Keratinocyte (primary cell): Measurements from ENCODE around the gene VAMP4. TPM values are rescaled to one million over a fixed set of nuclear protein-coding genes. Genes with fewer than 3 reads are reported as not detected.

Source experiments
- DNase-seq: peaks from one replicate; pipeline ENCODE4 v3.0.0-alpha.2; 2011; ENCODE audit warnings: low read depth, missing footprints, low spot score
- FAIRE-seq: peaks from 2 replicates; lab custom pipeline; 2011; peaks lifted over from hg19 to GRCh38; lab: Jason Lieb, UNC
- H2AFZ ChIP-seq: 2 replicates; pipeline ENCODE4 v1.6.0; 2012; ENCODE audit warnings: low read length, control low read depth, inconsistent platforms; ENCODE audit not compliant: control insufficient read depth
- H3K27ac ChIP-seq: 2 replicates; pipeline ENCODE4 v1.5.1; 2011; ENCODE audit warnings: low read length; ENCODE audit not compliant: control insufficient read depth, insufficient read depth
- H3K27me3 ChIP-seq: 3 replicates; pipeline ENCODE4 v1.6.0; 2011; ENCODE audit warnings: low read length; ENCODE audit not compliant: control insufficient read depth, insufficient read depth; ENCODE audit errors: extremely low read depth
- H3K36me3 ChIP-seq, 2 experiments: 2 replicates in 1 of 2; 3 replicates in 1 of 2; pipeline ENCODE4 v1.5.1; 2011; ENCODE audit warnings: low read length in 2 of 2, mild to moderate bottlenecking in 1 of 2; ENCODE audit not compliant: control insufficient read depth in 2 of 2, insufficient read depth in 2 of 2; ENCODE audit errors: extremely low read depth in 1 of 2
- H3K4me1 ChIP-seq: 3 replicates; pipeline ENCODE4 v1.5.1; 2011; ENCODE audit warnings: low read length; ENCODE audit not compliant: control insufficient read depth, insufficient read depth; ENCODE audit errors: extremely low read depth
- H3K4me2 ChIP-seq: 3 replicates; pipeline ENCODE4 v1.6.0; 2011; ENCODE audit warnings: low read depth, low read length; ENCODE audit not compliant: control insufficient read depth, insufficient read depth; ENCODE audit errors: extremely low read depth
- H3K4me3 ChIP-seq, 3 experiments: fragments of 200-600 bp in 1 of 3; sonication (generic) in 1 of 3; 2 replicates in 2 of 3; 3 replicates in 1 of 3; pipeline ENCODE4 v1.5.1; 2011 to 2016; ENCODE audit warnings: low read length in 3 of 3, mild to moderate bottlenecking in 3 of 3, control low read depth in 2 of 3, inconsistent platforms in 1 of 3, low read depth in 1 of 3, mixed read lengths in 1 of 3, mixed run types in 1 of 3, moderate library complexity in 1 of 3; ENCODE audit not compliant: control insufficient read depth in 2 of 3, insufficient read depth in 2 of 3; ENCODE audit errors: extremely low read depth in 1 of 3
- H3K79me2 ChIP-seq: 2 replicates; pipeline ENCODE4 v1.6.0; 2012; ENCODE audit warnings: low read length; ENCODE audit not compliant: control insufficient read depth, insufficient read depth
- H3K9ac ChIP-seq: 3 replicates; pipeline ENCODE4 v1.6.0; 2011; ENCODE audit warnings: low read length; ENCODE audit not compliant: control insufficient read depth, insufficient read depth; ENCODE audit errors: extremely low read depth
- H3K9me1 ChIP-seq: 3 replicates; pipeline ENCODE4 v1.6.0; 2011; ENCODE audit warnings: low read length; ENCODE audit not compliant: control insufficient read depth, insufficient read depth; ENCODE audit errors: extremely low read depth
- H3K9me3 ChIP-seq: 2 replicates; pipeline ENCODE4 v1.5.1; 2012; ENCODE audit warnings: low read depth, low read length; ENCODE audit not compliant: control insufficient read depth
- H4K20me1 ChIP-seq: 3 replicates; pipeline ENCODE4 v1.6.0; 2011; ENCODE audit warnings: low read length; ENCODE audit not compliant: control insufficient read depth, insufficient read depth; ENCODE audit errors: extremely low read depth
- EZH2 ChIP-seq: IDR thresholded peaks from one replicate; pipeline ENCODE4 v1.6.1; 2012; ENCODE audit warnings: inconsistent platforms, mild to moderate bottlenecking, low read length, moderate library complexity
- dilution Hi-C: fragments of 300-500 bp; cut with MboI; formaldehyde crosslinking; loops from one replicate; pipeline ENCODE4 v1.7.0; 2020; ENCODE audit warnings: low sequenced_read_pairs; ENCODE audit not compliant: extremely low pct_ligation_motif_present
- polyA plus RNA-seq, 5 experiments: library from polyadenylated mRNA; depleted of rRNA in 3 of 5; stranded (reverse) in 3 of 5; stranded (forward) in 1 of 5; unstranded in 1 of 5; fragments of >200 nt; gene quantifications; 1 replicate in 1 of 5; 2 replicates in 3 of 5; 3 replicates in 1 of 5; pipeline versions ENCODE4 v1.2.1 to v1.2.3, GENCODE V29; 2011 to 2012; ENCODE audit warnings: missing spikeins in 2 of 5, low read depth in 1 of 5, low replicate concordance in 1 of 5
- TF ChIP-seq, protein P1 (sequence below), 3 experiments: IDR thresholded peaks in 1 of 3; conservative IDR thresholded peaks in 1 of 3; optimal IDR thresholded peaks in 1 of 3; 2 replicates in 2 of 3; 3 replicates in 1 of 3; pipeline versions ENCODE3 to v1.5.1; 2011; ENCODE audit warnings: low read length in 3 of 3, mild to moderate bottlenecking in 3 of 3, moderate library complexity in 2 of 3, control low read depth in 1 of 3, inconsistent platforms in 1 of 3; ENCODE audit not compliant: insufficient read depth in 2 of 3; ENCODE audit errors: extremely low read depth in 1 of 3

The VAMP4 gene
- polyA plus RNA-seq, 1 donor (not counting 4 experiments of a cell fraction or from before 2014, with no cell fraction given) = 12.7 TPM

DNA sequence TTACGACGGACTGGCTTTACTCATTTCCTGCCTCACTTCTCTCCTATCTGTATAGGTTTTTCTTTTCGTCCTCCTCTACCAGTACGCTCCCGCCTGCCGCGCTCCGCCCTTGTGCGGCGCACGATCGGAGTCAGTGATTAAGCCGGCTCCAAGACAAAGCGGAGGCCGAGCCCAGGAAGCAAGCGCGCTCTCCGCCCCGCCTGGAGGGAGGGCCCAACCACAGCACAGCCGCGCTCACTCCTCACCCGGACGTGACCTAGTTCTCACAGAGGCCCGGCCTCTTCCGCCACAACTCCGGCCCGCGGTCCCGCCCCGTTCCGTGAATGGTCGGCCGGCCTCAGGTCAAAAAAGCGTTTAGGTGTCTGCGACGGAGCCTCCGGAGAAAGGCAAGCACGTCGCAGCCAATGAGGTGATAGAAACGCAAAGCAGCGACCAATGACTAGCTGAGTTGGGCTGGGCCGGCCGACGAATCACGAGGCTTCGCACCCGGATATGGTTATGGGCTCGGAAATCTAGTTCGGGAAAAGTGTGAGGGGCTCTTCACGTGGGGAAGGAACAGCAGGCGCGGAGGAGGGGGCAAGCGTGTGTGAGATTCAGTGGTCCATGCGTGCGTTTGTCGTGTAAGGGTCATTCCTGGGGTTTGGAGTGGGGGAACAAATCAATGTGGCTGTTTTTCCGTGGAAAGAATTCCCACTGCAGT is 39.5 kb upstream of the VAMP4 start, which contains the start of gene METTL13:
METTL13 (plus strand) TSS at position 485 of the 700 bp plus-strand sequence. CDS start 308 bp downstream, outside the sequence.
- Histone ChIP-seq H3K4me2 (peak within 1 kb of the TSS; percentile 92), H3K27ac (peak within 1 kb of the TSS; percentile 94), H3K4me1 (peaks cover 17% of the 10 kb centered on the region), H3K36me3 (peaks cover 12 to 24% of the 10 kb centered on the region in 2 experiments), H3K79me2 (peaks cover 45% of the 10 kb centered on the region), H4K20me1 (no peaks in the 10 kb centered on the region), H3K9me3 (no peaks in the 10 kb centered on the region), H3K9me1 (no peaks in the 10 kb centered on the region), H2AFZ (peak within 1 kb of the TSS; percentile 91), H3K9ac (peak within 1 kb of the TSS; percentile 91), H3K4me3 (peak within 1 kb of the TSS; percentile 80 to 96 (median 91)), H3K27me3 (no peaks in the 10 kb centered on the region)
- peak; percentile 80 for DNase-seq
- FAIRE-seq = peak; percentile 78
- TF ChIP-seq EZH2 = no peak
- TF ChIP-seq, protein P1, sequence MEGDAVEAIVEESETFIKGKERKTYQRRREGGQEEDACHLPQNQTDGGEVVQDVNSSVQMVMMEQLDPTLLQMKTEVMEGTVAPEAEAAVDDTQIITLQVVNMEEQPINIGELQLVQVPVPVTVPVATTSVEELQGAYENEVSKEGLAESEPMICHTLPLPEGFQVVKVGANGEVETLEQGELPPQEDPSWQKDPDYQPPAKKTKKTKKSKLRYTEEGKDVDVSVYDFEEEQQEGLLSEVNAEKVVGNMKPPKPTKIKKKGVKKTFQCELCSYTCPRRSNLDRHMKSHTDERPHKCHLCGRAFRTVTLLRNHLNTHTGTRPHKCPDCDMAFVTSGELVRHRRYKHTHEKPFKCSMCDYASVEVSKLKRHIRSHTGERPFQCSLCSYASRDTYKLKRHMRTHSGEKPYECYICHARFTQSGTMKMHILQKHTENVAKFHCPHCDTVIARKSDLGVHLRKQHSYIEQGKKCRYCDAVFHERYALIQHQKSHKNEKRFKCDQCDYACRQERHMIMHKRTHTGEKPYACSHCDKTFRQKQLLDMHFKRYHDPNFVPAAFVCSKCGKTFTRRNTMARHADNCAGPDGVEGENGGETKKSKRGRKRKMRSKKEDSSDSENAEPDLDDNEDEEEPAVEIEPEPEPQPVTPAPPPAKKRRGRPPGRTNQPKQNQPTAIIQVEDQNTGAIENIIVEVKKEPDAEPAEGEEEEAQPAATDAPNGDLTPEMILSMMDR (optimal IDR thresholded peaks at IDR 0.05 in 1 of 3, IDR thresholded peaks at IDR 0.05 in 1 of 3, conservative IDR thresholded peaks at IDR 0.05 in 1 of 3; ENCODE audit: extremely low read depth in 1 of 3, insufficient read depth in 2 of 3, low read length in 3 of 3) = no peak
- dilution Hi-C loops = no loop called here

DNA sequence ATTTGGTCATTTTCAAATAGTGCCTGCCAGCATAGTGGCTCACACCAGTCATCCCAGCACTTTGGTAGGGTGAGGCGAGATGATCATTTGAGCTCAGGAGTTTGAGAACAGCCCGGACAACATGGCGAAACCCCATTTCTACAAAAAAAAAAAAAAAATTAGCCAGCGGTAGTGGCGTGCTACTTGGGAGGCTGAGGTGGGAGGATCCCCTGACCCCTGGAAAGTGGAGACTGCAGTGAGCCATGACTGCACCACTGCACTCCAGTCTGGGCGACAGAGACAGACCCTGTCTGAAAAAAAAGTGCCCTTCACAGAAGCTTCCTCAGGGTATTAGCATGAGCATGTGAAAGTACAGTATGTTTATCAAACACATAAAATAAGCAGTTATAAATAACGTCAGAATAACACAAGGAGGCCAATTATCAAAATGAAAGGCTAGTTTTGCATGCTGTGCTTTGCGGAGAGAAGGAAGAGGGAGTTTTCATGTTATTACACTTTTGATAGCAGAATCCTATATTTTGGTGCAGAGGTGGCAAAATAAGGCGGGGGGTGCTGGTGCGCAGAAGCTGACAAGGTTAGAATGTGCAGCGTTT is 38.8 kb upstream of the VAMP4 start:
- Histone ChIP-seq H3K4me2 (peak overlapping the region; percentile 92), H3K4me3 (peak overlapping the region; percentile 26 to 74 (median 61)), H3K27me3 (no peaks in the 10 kb centered on the region), H3K36me3 (peaks cover 10 to 18% of the 10 kb centered on the region in 2 experiments), H3K9me3 (no peaks in the 10 kb centered on the region), H2AFZ (peak overlapping the region; percentile 66), H3K9ac (peak overlapping the region; percentile 65), H3K4me1 (peaks cover 17% of the 10 kb centered on the region), H3K79me2 (peaks cover 42% of the 10 kb centered on the region), H3K27ac (peak overlapping the region; percentile 59), H4K20me1 (no peaks in the 10 kb centered on the region), H3K9me1 (no peaks in the 10 kb centered on the region)
- DNase-seq (no peak), FAIRE-seq (no peak)
- dilution Hi-C loops = no loop called here
- TF ChIP-seq, protein P1 (optimal IDR thresholded peaks at IDR 0.05 in 1 of 3, IDR thresholded peaks at IDR 0.05 in 1 of 3, conservative IDR thresholded peaks at IDR 0.05 in 1 of 3; ENCODE audit: extremely low read depth in 1 of 3, insufficient read depth in 2 of 3, low read length in 3 of 3) = no peak
- no peak for TF ChIP-seq EZH2
